Erythroblast (primary cell): Measurements from ENCODE around the gene MAP4K5.

Source experiments
- GATA1 ChIP-seq: IDR thresholded peaks from 2 replicates; pipeline ENCODE4 v1.6.1; 2011; ENCODE audit warnings: low read depth, mild to moderate bottlenecking, control low read depth, low read length, moderate library complexity
- POLR2A ChIP-seq: IDR thresholded peaks from 2 replicates; pipeline ENCODE4 v1.6.1; 2011; ENCODE audit warnings: mild to moderate bottlenecking, low read length

DNA sequence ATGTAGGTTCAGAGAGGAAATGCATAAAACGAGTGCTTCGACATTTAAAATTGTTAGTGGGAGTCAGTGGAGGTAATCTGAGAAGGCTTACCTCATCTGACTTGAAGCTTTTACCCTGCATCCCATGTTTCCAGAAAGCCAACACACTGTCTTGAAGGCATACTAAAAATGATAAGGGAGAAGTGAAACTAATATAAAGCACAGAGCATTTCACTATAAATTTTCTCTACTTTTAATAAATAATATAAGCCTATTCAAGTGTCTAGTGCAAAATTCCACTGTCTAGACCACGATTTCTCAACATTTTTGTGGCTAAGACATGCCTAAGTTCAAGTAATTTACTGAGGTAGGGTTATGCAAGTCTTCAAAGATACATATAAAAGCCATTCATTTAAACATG is 106.6 kb downstream of the MAP4K5 start:
- TF ChIP-seq POLR2A: no peak
- TF ChIP-seq GATA1: no peak
